HUES64 (cell line): Measurements from ENCODE around the gene THSD7A.

Experiments
- H3K27ac ChIP-seq: 2 replicates; pipeline ENCODE4 v1.7.0; 2013; ENCODE audit warnings: low read depth, low read length, inconsistent platforms
- H3K27me3 ChIP-seq: 2 replicates; pipeline ENCODE4 v1.6.1; 2013; ENCODE audit warnings: mild to moderate bottlenecking, low read length; ENCODE audit not compliant: insufficient read depth
- H3K36me3 ChIP-seq: 2 replicates; pipeline ENCODE4 v1.6.1; 2013; ENCODE audit warnings: mild to moderate bottlenecking, low read length; ENCODE audit not compliant: insufficient read depth
- H3K4me1 ChIP-seq: 2 replicates; pipeline ENCODE4 v1.6.1; 2013; ENCODE audit warnings: mild to moderate bottlenecking, low read length, moderate library complexity; ENCODE audit not compliant: insufficient read depth
- H3K4me3 ChIP-seq: 2 replicates; pipeline ENCODE4 v1.5.1; 2013; ENCODE audit warnings: mild to moderate bottlenecking, low read length, moderate library complexity
- H3K9ac ChIP-seq: 2 replicates; pipeline ENCODE4 v1.6.1; 2013; ENCODE audit warnings: mild to moderate bottlenecking, low read depth, low read length
- H3K9me3 ChIP-seq: 2 replicates; pipeline ENCODE4 v1.6.1; 2013; ENCODE audit warnings: low read depth, low read length; ENCODE audit not compliant: insufficient read depth
- WGBS: fragments of 150-250, 120-280 bp; methylation state at CpG from one replicate; pipeline ENCODE4 v1.1.7; 2013; ENCODE audit warnings: missing lambda C conversion rate; 5-methylcytosine and 5-hydroxymethylcytosine counted together

Gene THSD7A

GRCh38 chr7:11428877-11429581 is 403.0 kb downstream of the THSD7A start:
- H3K9me3 ChIP-seq = no peaks in the 10 kb centered on the region
- H3K36me3 ChIP-seq = no peaks in the 10 kb centered on the region
- no peak overlapping the region for H3K4me3 ChIP-seq
- 89% methylated on average over 6 of the region's 6 CpGs for WGBS
- H3K27ac ChIP-seq = no peak overlapping the region
- H3K9ac ChIP-seq = no peak overlapping the region
- H3K4me1 ChIP-seq = no peaks in the 10 kb centered on the region
- no peaks in the 10 kb centered on the region for H3K27me3 ChIP-seq

- H3K36me3 ChIP-seq = no peaks in the 10 kb centered on the region
- H3K9ac ChIP-seq = no peak overlapping the region
- WGBS = no CpG with 5 or more reads among the region's 1 CpG
- no peak overlapping the region for H3K4me3 ChIP-seq
- no peak overlapping the region for H3K27ac ChIP-seq
- H3K9me3 ChIP-seq = no peaks in the 10 kb centered on the region
- no peaks in the 10 kb centered on the region for H3K4me1 ChIP-seq
- H3K27me3 ChIP-seq = no peaks in the 10 kb centered on the region
Observed at GRCh38 chr7:11427686-11428273, 404.2 kb downstream of the THSD7A start.

GRCh38 chr7:11424006-11424405 is 408.0 kb downstream of the THSD7A start:
- Histone ChIP-seq H3K9me3 (peaks cover 23% of the 10 kb centered on the region), H3K27ac (no peak overlapping the region), H3K4me3 (no peak overlapping the region), H3K9ac (no peak overlapping the region), H3K4me1 (no peaks in the 10 kb centered on the region), H3K27me3 (no peaks in the 10 kb centered on the region), H3K36me3 (no peaks in the 10 kb centered on the region)
- WGBS = 95% methylated on average over 1 of the region's 2 CpGs

GRCh38 chr7:11420049-11420448 is 411.9 kb downstream of the THSD7A start:
- no peak overlapping the region for H3K27ac ChIP-seq
- H3K9me3 ChIP-seq = peaks cover 23% of the 10 kb centered on the region
- 76% methylated on average over 1 of the region's 1 CpG for WGBS
- H3K27me3 ChIP-seq = no peaks in the 10 kb centered on the region
- no peak overlapping the region for H3K9ac ChIP-seq
- peaks cover 11% of the 10 kb centered on the region for H3K4me1 ChIP-seq
- no peaks in the 10 kb centered on the region for H3K36me3 ChIP-seq
- no peak overlapping the region for H3K4me3 ChIP-seq

GRCh38 chr7:11416641-11417458 is 415.1 kb downstream of the THSD7A start:
- Histone ChIP-seq H3K4me3 (no peak overlapping the region), H3K27me3 (no peaks in the 10 kb centered on the region), H3K4me1 (peaks cover 14% of the 10 kb centered on the region), H3K27ac (no peak overlapping the region), H3K36me3 (no peaks in the 10 kb centered on the region), H3K9me3 (peaks cover 28% of the 10 kb centered on the region), H3K9ac (no peak overlapping the region)
- 71% methylated on average over 1 of the region's 1 CpG for WGBS

- no peaks in the 10 kb centered on the region for H3K36me3 ChIP-seq
- WGBS = 82% methylated on average over 4 of the region's 4 CpGs
Observed at GRCh38 chr7:11415101-11415500, 416.9 kb downstream of the THSD7A start.

GRCh38 chr7:11413901-11414300 is 418.1 kb downstream of the THSD7A start:
- Histone ChIP-seq H3K9me3 (peaks cover 7% of the 10 kb centered on the region; the same call in 1 of the 2 replicates), H3K27me3 (no peaks in the 10 kb centered on the region), H3K4me3 (no peak overlapping the region), H3K36me3 (no peaks in the 10 kb centered on the region), H3K4me1 (peaks cover 14% of the 10 kb centered on the region), H3K27ac (no peak overlapping the region), H3K9ac (no peak overlapping the region)

More at GRCh38 chr7:11415101-11415500, 416.9 kb downstream of the THSD7A start:
- peaks cover 14% of the 10 kb centered on the region for H3K4me1 ChIP-seq
- H3K4me3 ChIP-seq = no peak overlapping the region
- H3K27ac ChIP-seq = no peak overlapping the region
- peaks cover 12% of the 10 kb centered on the region; the same call in 1 of the 2 replicates for H3K9me3 ChIP-seq
- H3K9ac ChIP-seq = no peak overlapping the region
- H3K27me3 ChIP-seq = no peaks in the 10 kb centered on the region

GRCh38 chr7:11412036-11412435 is 420.0 kb downstream of the THSD7A start:
- peaks cover 14% of the 10 kb centered on the region for H3K4me1 ChIP-seq
- H3K4me3 ChIP-seq = no peak overlapping the region
- H3K9me3 ChIP-seq = peaks cover 7% of the 10 kb centered on the region; the same call in 1 of the 2 replicates
- H3K9ac ChIP-seq = no peak overlapping the region
- H3K27ac ChIP-seq = no peak overlapping the region
- H3K36me3 ChIP-seq = no peaks in the 10 kb centered on the region
- no peaks in the 10 kb centered on the region for H3K27me3 ChIP-seq
- no CpG with 5 or more reads among the region's 2 CpGs for WGBS

GRCh38 chr7:11410656-11411644 is 421.0 kb downstream of the THSD7A start:
- 95% methylated on average over 8 of the region's 8 CpGs for WGBS
- no peak overlapping the region for H3K4me3 ChIP-seq
- H3K27me3 ChIP-seq = no peaks in the 10 kb centered on the region
- H3K27ac ChIP-seq = no peak overlapping the region
- no peaks in the 10 kb centered on the region for H3K36me3 ChIP-seq
- H3K9ac ChIP-seq = no peak overlapping the region
- peaks cover 7% of the 10 kb centered on the region; the same call in 1 of the 2 replicates for H3K9me3 ChIP-seq
- H3K4me1 ChIP-seq = peaks cover 8% of the 10 kb centered on the region

GRCh38 chr7:11404355-11404754 is 427.6 kb downstream of the THSD7A start:
- H3K4me1 ChIP-seq = no peaks in the 10 kb centered on the region
- no peak overlapping the region for H3K27ac ChIP-seq
- H3K27me3 ChIP-seq = no peaks in the 10 kb centered on the region
- no peaks in the 10 kb centered on the region for H3K9me3 ChIP-seq
- H3K4me3 ChIP-seq = no peak overlapping the region
- WGBS = 87% methylated on average over 1 of the region's 1 CpG
- no peaks in the 10 kb centered on the region for H3K36me3 ChIP-seq
- no peak overlapping the region for H3K9ac ChIP-seq
